ENCODE measurements around the gene C2CD5.

Gene C2CD5

GRCh38 chr12:22414742-22415141 lies 129.6 kb downstream of the C2CD5 start:
- no peak for DNase-seq (ENCODE audit: low spot score)

GRCh38 chr12:22413592-22413991 lies 130.8 kb downstream of the C2CD5 start:
- no peak for DNase-seq (ENCODE audit: low spot score)

GRCh38 chr12:22412581-22412980 lies 131.8 kb downstream of the C2CD5 start:
- no peak for DNase-seq (ENCODE audit: low spot score)

- no peak for DNase-seq (ENCODE audit: low spot score)
Observed at GRCh38 chr12:22410486-22410885, 133.9 kb downstream of the C2CD5 start.

GRCh38 chr12:22409377-22410164 lies 134.8 kb downstream of the C2CD5 start:
- DNase-seq (ENCODE audit: low spot score), result no peak

- DNase-seq (ENCODE audit: low spot score), result peak; percentile 2
Observed at GRCh38 chr12:22408610-22409376, 135.5 kb downstream of the C2CD5 start.

GRCh38 chr12:22407397-22407796 lies 136.9 kb downstream of the C2CD5 start:
- DNase-seq (ENCODE audit: low spot score), result no peak

GRCh38 chr12:22406627-22407026 lies 137.7 kb downstream of the C2CD5 start:
- DNase-seq (ENCODE audit: low spot score), result no peak

GRCh38 chr12:22399464-22400180 lies 144.7 kb downstream of the C2CD5 start:
- DNase-seq (ENCODE audit: low spot score), result no peak
